Astrocyte of the cerebellum (primary cell): ENCODE data around the gene CDC25C.
"Not testable (repeated sequence)": the region's sequence is repeated elsewhere in the genome, so short reads cannot be mapped to it uniquely, and the experiment has no call there.

ENCODE experiments used
- DNase-seq: peaks from one replicate; pipeline ENCODE4 v3.0.0-alpha.2; 2011; ENCODE audit warnings: low read depth
- H3K4me3 ChIP-seq: 2 replicates; pipeline ENCODE4 v1.5.1; 2011; ENCODE audit warnings: mild to moderate bottlenecking, low read depth, low read length, moderate library complexity
- in situ Hi-C: cut with HindIII; loops from 2 replicates; pipeline ENCODE4 v1.10.0; 2017; ENCODE audit warnings: low sequenced_read_pairs
- TF ChIP-seq, protein P1 (sequence below): IDR thresholded peaks from 2 replicates; pipeline ENCODE4 v1.5.1; 2012; ENCODE audit warnings: low read length, low read depth, moderate library complexity, mild to moderate bottlenecking; ENCODE audit errors: missing control alignments

The CDC25C gene

DNA sequence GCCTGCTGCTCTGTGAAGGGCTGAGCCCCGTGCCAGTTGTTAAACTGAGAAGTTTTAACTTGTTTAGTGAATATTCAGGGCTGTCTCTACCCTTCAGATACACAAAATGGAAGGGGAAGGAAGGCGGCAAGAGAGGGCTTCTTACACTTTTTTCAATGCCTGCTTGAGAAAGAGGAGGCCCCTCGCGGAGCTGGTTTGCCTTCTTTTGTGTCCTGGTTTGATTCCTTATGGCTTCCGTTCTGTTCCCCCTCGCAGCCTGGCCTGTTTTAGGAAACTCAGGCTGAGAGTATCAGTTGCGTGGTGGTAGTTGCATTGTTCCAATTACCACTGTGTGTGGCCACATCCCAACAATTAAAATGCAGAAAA, 7.5 kb upstream of the CDC25C start:
- in situ Hi-C loops = no loop called here
- TF ChIP-seq, protein P1, sequence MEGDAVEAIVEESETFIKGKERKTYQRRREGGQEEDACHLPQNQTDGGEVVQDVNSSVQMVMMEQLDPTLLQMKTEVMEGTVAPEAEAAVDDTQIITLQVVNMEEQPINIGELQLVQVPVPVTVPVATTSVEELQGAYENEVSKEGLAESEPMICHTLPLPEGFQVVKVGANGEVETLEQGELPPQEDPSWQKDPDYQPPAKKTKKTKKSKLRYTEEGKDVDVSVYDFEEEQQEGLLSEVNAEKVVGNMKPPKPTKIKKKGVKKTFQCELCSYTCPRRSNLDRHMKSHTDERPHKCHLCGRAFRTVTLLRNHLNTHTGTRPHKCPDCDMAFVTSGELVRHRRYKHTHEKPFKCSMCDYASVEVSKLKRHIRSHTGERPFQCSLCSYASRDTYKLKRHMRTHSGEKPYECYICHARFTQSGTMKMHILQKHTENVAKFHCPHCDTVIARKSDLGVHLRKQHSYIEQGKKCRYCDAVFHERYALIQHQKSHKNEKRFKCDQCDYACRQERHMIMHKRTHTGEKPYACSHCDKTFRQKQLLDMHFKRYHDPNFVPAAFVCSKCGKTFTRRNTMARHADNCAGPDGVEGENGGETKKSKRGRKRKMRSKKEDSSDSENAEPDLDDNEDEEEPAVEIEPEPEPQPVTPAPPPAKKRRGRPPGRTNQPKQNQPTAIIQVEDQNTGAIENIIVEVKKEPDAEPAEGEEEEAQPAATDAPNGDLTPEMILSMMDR = no peak
- no peak for DNase-seq
- peak overlapping the region; percentile 61 for H3K4me3 ChIP-seq

DNA sequence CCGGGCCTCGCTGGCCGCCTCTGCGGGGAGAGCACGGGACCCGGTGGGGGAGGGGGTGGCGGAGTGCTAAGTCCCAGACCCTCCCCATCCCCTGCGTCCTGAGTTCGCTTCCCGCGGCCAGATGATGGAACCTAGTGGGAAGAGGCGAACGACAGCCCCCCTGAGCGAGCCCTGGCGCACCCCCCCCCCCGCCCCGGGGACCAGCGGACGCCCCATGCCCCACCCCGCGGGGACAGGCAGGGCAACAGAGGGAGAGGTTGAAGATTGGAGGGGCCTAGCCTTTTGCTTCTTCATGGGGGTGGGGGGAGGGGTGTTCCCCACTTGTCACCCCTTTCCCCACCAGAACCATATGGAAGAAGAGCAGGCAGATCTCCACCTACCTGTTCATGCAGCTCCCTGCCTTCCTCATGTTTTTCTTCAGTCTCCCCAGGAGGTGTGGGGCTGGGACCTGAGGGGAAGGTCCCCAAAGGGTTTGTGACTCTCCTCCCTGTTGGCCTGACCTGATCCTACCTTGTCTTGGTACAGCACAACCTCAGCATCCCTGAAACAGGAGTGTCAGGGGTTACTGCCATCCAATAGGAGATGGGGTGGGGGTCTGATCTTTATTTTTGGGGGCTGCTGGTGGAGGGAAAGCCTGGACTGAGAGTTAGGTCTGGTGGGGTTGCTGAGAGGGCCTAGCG, 6.9 kb upstream of the CDC25C start:
- in situ Hi-C loops = no loop called here
- H3K4me3 ChIP-seq = peak overlapping the region; percentile 61
- no peak for DNase-seq
- TF ChIP-seq, protein P1 = no peak

- in situ Hi-C loops = no loop called here
- peak within 1 kb of the TSS; percentile 61 for H3K4me3 ChIP-seq
- TF ChIP-seq, protein P1 = no peak
- peak; percentile 80 for DNase-seq
Measured at GRCh38 chr5:138337685-138338410, 6.2 kb upstream of the CDC25C start, which contains the start of gene FAM53C. Gene FAM53C, plus strand, starts transcription at chr5:138338266. Its CDS starts 3,070 bp downstream, at chr5:138341336.

- in situ Hi-C loops = no loop called here
- TF ChIP-seq, protein P1 = no peak
- DNase-seq = peak; percentile 47
- H3K4me3 ChIP-seq = peak overlapping the region; percentile 61
Measured at GRCh38 chr5:138336952-138337684, 5.5 kb upstream of the CDC25C start.

GRCh38 chr5:138334867-138335447, 3.4 kb upstream of the CDC25C start:
- in situ Hi-C loops = no loop called here
- no peak overlapping the region for H3K4me3 ChIP-seq
- TF ChIP-seq, protein P1 = no peak
- DNase-seq = no peak

- no peak for DNase-seq
- TF ChIP-seq, protein P1 = no peak
- in situ Hi-C loops = no loop called here
- H3K4me3 ChIP-seq = peak overlapping the region; percentile 70
Measured at GRCh38 chr5:138330813-138331448, 673 bp downstream of the CDC25C start.

- not testable (repeated sequence) for H3K4me3 ChIP-seq, DNase-seq
- in situ Hi-C loops = loop anchor here (10.0 kb wide), 1 partner anchor 73 kb away; no protein-coding TSS in a partner anchor
Measured at GRCh38 chr5:138318211-138318610, 13.4 kb downstream of the CDC25C start.
